ENCODE measurements around the gene PAK1IP1.
A peak's percentile ranks its signal among the peaks of the same experiment; 100 is the strongest.

PAK1IP1 gene

DNA sequence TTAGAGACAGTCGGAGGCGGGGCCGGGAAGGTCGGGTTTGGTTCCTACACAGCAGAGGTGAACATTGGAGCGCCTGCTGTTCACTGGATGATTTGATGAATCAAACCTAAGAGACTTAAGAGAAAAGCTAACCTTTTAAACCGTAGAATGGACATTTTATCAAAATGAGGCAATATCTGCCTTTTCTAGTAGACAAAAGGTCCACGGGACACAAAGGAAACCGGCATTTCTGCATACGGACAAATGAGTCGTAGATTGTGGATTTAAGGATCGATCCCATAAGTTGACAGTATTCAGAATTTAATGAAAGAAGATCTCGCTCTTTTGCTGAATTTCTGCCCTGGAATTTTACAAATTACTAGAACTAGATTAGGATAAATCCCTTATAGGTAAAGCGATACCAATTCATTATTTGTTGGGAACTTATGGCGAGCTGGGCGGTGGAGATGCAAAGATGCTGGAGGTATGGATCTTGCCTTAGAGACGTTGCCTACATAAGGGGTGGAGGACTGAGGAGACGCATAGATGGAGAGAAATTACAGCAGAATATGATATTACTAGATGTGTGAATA lies 400 bp downstream of the PAK1IP1 start:
- peak overlapping the region; percentile 87 for H3K27ac ChIP-seq
- no peak for TF ChIP-seq ZFX (IDR thresholded peaks at IDR 0.05)
- TF ChIP-seq, protein P1, sequence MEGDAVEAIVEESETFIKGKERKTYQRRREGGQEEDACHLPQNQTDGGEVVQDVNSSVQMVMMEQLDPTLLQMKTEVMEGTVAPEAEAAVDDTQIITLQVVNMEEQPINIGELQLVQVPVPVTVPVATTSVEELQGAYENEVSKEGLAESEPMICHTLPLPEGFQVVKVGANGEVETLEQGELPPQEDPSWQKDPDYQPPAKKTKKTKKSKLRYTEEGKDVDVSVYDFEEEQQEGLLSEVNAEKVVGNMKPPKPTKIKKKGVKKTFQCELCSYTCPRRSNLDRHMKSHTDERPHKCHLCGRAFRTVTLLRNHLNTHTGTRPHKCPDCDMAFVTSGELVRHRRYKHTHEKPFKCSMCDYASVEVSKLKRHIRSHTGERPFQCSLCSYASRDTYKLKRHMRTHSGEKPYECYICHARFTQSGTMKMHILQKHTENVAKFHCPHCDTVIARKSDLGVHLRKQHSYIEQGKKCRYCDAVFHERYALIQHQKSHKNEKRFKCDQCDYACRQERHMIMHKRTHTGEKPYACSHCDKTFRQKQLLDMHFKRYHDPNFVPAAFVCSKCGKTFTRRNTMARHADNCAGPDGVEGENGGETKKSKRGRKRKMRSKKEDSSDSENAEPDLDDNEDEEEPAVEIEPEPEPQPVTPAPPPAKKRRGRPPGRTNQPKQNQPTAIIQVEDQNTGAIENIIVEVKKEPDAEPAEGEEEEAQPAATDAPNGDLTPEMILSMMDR (conservative IDR thresholded peaks at IDR 0.05), result no peak

DNA sequence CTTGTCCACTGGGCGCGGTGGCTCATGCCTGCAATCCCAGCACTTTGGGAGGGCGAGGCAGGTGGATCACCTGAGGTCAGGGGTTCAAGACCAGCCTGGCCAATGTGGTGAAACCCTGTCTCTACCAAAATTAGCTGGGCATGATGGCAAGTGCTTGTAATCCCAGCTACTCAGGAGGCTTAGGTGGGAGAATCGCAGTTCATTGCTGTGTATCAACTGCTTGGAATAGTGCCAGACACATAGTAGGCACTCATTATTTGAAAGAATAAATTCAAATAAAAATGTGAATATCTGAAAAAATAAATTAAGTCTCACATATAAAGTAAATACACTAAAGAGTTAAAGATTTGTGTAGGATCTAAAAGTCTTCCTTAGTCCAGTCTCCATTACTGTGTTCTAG lies 1.9 kb downstream of the PAK1IP1 start:
- TF ChIP-seq ZFX (IDR thresholded peaks at IDR 0.05), result no peak
- TF ChIP-seq, protein P1 (conservative IDR thresholded peaks at IDR 0.05), result no peak

DNA sequence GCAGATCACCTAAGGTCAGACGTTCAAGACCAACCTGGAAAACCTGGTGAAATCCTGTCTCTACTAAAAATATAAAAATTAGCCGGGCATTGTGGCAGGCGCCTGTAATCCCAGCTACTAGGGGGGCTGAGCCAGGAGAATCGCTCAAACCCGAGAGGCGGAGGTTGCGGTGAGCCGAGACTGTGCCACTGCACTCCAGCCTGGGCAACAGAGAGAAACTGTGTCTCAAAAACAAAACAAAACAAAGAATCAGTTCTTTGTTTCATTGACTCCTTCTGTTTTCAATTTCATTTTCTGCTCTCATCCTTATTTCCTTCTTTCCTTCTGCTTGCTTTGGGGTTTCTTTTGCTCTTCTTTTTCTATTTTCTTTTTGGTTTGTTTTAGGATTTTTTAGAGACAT lies 19.2 kb downstream of the PAK1IP1 start:
- TF ChIP-seq, protein P1 (conservative IDR thresholded peaks at IDR 0.05), result no peak
- TF ChIP-seq ZFX (IDR thresholded peaks at IDR 0.05), result no peak
- H3K27ac ChIP-seq, result no peak overlapping the region

More for the DNA sequence above, 1.9 kb downstream of the PAK1IP1 start:
- H3K27ac ChIP-seq, result 0 out of 2 replicates have a peak overlapping the region, but pooled peaks have one; percentile 14

DNA sequence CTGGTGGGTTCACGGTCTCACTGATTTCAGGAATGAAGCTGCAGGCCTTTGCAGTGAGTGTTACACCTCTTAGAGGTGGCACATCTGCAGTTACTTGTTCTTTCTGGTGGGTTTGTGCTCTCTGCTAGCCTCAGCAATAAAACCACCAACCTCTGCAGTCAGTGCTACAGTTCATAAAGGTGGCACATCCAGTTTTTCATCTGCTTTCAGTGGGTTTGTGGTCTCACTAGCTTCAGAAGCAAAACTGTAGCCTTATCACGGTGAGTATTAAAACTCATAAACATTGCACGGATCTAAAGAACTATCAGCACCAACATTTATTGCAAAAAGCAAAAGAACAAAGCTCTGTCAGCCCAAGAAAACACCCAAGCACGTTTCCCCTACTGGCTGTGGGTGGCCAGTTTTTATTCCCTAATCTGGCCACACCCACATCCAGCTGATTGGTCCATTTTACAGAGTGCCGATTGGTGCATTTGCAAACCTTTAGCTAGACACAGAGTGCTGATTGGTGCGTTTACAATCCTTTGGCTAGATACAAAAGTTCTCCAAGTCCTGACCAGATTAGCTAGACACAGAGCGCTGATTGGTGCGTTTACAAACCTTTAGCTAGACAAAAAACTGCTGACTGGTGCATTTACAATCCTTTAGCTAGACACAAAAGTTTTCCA lies 24.7 kb downstream of the PAK1IP1 start:
- H3K27ac ChIP-seq, result no peak overlapping the region
- TF ChIP-seq ZFX (IDR thresholded peaks at IDR 0.05), result no peak
- TF ChIP-seq, protein P1 (conservative IDR thresholded peaks at IDR 0.05), result no peak

DNA sequence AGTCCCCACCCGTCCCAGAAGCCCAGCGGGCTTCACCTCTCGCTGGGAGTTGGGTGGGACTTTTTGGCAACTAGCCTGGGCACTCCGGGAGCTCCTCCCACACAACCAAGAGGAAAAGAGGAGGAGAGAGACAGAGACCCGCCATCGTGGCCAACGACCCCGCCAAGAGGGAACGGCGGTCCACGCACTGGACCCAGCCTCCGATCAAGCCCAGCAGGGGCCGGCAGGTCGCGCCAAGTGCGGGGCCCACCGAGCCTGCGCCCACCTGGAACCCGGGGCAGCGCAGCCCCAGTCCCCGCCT lies 25.1 kb downstream of the PAK1IP1 start:
- no peak for TF ChIP-seq ZFX (IDR thresholded peaks at IDR 0.05)
- TF ChIP-seq, protein P1 (conservative IDR thresholded peaks at IDR 0.05), result no peak
- no peak overlapping the region for H3K27ac ChIP-seq

DNA sequence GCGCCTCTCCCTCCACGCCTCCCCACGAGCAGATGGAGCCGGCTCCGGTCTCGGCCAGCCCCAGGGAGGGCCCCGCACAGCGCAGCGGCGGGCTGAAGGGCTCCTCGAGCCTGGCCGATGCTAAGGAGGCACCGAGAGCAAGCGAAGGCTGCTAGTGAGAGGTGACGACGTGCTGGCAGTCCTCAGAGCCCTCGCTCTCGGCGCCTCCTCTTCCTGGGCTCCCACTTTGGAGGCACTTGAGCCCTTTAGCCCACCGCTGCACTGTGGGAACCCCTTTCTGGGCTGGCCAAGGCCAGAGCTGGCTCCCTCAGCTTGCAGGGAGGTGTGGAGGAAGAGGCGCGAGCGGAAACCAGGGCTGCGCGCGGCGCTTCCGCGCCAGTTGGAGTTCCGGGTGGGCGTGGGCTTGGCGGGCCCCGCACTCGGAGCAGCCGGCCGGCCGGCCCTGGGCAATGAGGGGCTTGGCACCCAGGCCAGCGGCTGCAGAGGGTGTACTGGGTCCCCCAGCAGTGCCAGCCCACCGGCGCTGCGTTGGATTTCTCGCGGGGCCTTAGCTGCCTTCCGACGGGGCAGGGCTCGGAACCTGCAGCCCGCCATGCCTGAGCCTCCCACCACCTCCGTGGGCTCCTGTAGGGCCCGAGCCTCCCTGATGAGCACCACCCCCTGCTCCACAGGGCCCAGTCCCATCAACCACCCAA lies 25.6 kb downstream of the PAK1IP1 start:
- no peak overlapping the region for H3K27ac ChIP-seq
- TF ChIP-seq ZFX (IDR thresholded peaks at IDR 0.05), result no peak
- TF ChIP-seq, protein P1 (conservative IDR thresholded peaks at IDR 0.05), result no peak

DNA sequence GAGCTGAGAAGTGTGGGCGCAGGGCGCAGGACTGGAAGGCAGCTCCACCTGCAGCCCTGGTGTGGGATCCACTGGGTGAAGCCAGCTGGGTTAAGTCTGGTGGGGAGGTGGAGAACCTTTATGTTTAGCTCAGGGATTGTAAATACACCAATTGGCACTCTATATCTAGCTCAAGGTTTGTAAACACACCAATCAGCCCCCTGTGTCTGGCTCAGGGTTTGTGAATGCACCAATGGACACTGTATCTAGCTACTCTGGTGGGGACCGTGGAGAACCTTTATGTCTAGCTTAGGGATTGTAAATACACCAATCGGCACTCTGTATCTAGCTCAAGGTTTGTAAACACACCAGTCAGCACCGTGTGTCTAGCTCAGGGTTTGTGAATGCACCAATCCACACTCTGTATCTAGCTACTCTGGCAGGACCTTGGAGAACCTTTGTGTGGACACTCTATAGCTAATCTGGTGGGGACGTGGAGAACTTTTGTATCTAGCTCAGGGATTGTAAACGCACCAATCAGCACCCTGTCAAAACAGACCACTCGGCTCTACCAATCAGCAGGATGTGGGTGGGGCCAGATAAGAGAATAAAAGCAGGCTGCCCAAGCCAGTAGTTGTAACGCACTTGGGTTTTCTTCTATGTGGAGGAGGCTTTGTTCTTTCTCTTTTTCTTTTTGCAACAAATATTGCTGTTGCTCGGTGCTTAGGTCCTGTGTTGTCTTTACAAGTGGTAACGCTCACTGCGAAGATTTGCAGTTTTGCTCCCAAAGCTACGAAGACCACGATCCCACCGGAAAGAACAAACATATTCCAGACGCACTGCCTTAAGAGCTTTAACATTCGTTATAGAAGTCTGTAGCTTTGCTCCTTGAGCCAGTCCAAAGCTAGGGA lies 26.4 kb downstream of the PAK1IP1 start:
- peak overlapping the region; percentile 73; the same call in 1 of the 2 replicates for H3K27ac ChIP-seq
